ENCODE results near the gene TSPAN3.

- TF ChIP-seq CTCF (IDR thresholded peaks at IDR 0.05), result no peak
- TF ChIP-seq POLR2A (IDR thresholded peaks at IDR 0.05), result no peak
Observed at GRCh38 chr15:77039848-77040247, 31.1 kb downstream of the TSPAN3 start.
